ENCODE data around the gene TEKT2.

TEKT2 gene

DNA sequence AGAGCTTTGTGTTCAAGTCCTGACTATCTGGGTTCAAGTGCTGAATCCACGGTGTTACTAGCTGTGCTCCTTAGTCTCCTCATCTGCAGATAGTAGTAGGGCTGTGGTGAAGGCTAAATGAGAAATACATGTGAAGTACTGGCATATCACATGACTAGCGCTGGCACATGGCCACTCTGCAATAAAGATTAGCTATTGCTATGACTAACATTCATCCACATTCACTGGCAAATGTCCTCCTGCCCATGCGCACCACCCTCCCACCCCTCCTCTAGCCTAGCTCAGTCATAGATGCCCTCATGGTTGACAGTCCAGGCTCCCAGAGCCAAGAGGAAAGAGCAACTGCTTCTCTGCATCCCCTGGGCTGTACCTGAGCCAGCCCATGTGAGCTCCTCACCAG is 49.6 kb downstream of the TEKT2 start (continued):
- TF ChIP-seq ZNF146 (tag by site-specific recombination; IDR thresholded peaks at IDR 0.05) (no peak), ZNF514 (tag by site-specific recombination; IDR thresholded peaks at IDR 0.05) (no peak), WT1 (tag by site-specific recombination; IDR thresholded peaks at IDR 0.05) (no peak), IKZF3 (tag by site-specific recombination; IDR thresholded peaks at IDR 0.05) (no peak), ZNF747 (tag by site-specific recombination; IDR thresholded peaks at IDR 0.05) (no peak), ZNF549 (tag by site-specific recombination; IDR thresholded peaks at IDR 0.05) (no peak), ZBTB1 (tag by site-specific recombination; IDR thresholded peaks at IDR 0.05) (no peak), KLF8 (tag by site-specific recombination; IDR thresholded peaks at IDR 0.05) (0 out of 2 replicates have a peak, but pooled peaks have one; percentile 30), ZNF548 (tag by site-specific recombination; IDR thresholded peaks at IDR 0.05) (no peak), ZNF544 (tag by site-specific recombination; IDR thresholded peaks at IDR 0.05) (no peak), ZNF596 (tag by site-specific recombination; IDR thresholded peaks at IDR 0.05) (no peak), ZNF214 (tag by site-specific recombination; IDR thresholded peaks at IDR 0.05; ENCODE audit: borderline replicate concordance) (no peak), ZNF174 (tag by site-specific recombination; IDR thresholded peaks at IDR 0.05) (no peak), OSR2 (tag by site-specific recombination; IDR thresholded peaks at IDR 0.05) (no peak), ZNF621 (tag by site-specific recombination; IDR thresholded peaks at IDR 0.05) (no peak), GLI2 (tag by site-specific recombination; IDR thresholded peaks at IDR 0.05; ENCODE audit: borderline replicate concordance, low read depth) (no peak), ZSCAN30 (tag by site-specific recombination; IDR thresholded peaks at IDR 0.05) (no peak), FEZF1 (tag by site-specific recombination; IDR thresholded peaks at IDR 0.05) (no peak), ZNF341 (tag by site-specific recombination; IDR thresholded peaks at IDR 0.05; ENCODE audit: low read depth) (no peak), ZNF266 (tag by site-specific recombination; IDR thresholded peaks at IDR 0.05; ENCODE audit: low read depth) (no peak), ZNF138 (tag by site-specific recombination; IDR thresholded peaks at IDR 0.05; ENCODE audit: borderline replicate concordance) (no peak), ZNF416 (tag by site-specific recombination; IDR thresholded peaks at IDR 0.05) (no peak), SALL2 (tag by site-specific recombination; IDR thresholded peaks at IDR 0.05; ENCODE audit: borderline replicate concordance) (no peak), ZSCAN23 (tag by site-specific recombination; IDR thresholded peaks at IDR 0.05) (no peak), ZNF48 (tag by site-specific recombination; IDR thresholded peaks at IDR 0.05) (no peak), ZFHX2 (tag by site-specific recombination; conservative IDR thresholded peaks at IDR 0.05) (no peak), ZIC2 (tag by site-specific recombination; IDR thresholded peaks at IDR 0.05) (no peak)
- TF ChIP-seq, protein P1, sequence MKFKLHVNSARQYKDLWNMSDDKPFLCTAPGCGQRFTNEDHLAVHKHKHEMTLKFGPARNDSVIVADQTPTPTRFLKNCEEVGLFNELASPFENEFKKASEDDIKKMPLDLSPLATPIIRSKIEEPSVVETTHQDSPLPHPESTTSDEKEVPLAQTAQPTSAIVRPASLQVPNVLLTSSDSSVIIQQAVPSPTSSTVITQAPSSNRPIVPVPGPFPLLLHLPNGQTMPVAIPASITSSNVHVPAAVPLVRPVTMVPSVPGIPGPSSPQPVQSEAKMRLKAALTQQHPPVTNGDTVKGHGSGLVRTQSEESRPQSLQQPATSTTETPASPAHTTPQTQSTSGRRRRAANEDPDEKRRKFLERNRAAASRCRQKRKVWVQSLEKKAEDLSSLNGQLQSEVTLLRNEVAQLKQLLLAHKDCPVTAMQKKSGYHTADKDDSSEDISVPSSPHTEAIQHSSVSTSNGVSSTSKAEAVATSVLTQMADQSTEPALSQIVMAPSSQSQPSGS (tag by site-specific recombination; IDR thresholded peaks at IDR 0.05; ENCODE audit: low read depth): no peak
- TF ChIP-seq, protein P2, sequence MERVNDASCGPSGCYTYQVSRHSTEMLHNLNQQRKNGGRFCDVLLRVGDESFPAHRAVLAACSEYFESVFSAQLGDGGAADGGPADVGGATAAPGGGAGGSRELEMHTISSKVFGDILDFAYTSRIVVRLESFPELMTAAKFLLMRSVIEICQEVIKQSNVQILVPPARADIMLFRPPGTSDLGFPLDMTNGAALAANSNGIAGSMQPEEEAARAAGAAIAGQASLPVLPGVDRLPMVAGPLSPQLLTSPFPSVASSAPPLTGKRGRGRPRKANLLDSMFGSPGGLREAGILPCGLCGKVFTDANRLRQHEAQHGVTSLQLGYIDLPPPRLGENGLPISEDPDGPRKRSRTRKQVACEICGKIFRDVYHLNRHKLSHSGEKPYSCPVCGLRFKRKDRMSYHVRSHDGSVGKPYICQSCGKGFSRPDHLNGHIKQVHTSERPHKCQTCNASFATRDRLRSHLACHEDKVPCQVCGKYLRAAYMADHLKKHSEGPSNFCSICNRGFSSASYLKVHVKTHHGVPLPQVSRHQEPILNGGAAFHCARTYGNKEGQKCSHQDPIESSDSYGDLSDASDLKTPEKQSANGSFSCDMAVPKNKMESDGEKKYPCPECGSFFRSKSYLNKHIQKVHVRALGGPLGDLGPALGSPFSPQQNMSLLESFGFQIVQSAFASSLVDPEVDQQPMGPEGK (tag by site-specific recombination; IDR thresholded peaks at IDR 0.05): no peak
- TF ChIP-seq, protein P3, sequence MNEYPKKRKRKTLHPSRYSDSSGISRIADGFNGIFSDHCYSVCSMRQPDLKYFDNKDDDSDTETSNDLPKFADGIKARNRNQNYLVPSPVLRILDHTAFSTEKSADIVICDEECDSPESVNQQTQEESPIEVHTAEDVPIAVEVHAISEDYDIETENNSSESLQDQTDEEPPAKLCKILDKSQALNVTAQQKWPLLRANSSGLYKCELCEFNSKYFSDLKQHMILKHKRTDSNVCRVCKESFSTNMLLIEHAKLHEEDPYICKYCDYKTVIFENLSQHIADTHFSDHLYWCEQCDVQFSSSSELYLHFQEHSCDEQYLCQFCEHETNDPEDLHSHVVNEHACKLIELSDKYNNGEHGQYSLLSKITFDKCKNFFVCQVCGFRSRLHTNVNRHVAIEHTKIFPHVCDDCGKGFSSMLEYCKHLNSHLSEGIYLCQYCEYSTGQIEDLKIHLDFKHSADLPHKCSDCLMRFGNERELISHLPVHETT (tag by site-specific recombination; IDR thresholded peaks at IDR 0.05): 0 out of 2 replicates have a peak, but pooled peaks have one; percentile 37
- TF ChIP-seq, protein P4, sequence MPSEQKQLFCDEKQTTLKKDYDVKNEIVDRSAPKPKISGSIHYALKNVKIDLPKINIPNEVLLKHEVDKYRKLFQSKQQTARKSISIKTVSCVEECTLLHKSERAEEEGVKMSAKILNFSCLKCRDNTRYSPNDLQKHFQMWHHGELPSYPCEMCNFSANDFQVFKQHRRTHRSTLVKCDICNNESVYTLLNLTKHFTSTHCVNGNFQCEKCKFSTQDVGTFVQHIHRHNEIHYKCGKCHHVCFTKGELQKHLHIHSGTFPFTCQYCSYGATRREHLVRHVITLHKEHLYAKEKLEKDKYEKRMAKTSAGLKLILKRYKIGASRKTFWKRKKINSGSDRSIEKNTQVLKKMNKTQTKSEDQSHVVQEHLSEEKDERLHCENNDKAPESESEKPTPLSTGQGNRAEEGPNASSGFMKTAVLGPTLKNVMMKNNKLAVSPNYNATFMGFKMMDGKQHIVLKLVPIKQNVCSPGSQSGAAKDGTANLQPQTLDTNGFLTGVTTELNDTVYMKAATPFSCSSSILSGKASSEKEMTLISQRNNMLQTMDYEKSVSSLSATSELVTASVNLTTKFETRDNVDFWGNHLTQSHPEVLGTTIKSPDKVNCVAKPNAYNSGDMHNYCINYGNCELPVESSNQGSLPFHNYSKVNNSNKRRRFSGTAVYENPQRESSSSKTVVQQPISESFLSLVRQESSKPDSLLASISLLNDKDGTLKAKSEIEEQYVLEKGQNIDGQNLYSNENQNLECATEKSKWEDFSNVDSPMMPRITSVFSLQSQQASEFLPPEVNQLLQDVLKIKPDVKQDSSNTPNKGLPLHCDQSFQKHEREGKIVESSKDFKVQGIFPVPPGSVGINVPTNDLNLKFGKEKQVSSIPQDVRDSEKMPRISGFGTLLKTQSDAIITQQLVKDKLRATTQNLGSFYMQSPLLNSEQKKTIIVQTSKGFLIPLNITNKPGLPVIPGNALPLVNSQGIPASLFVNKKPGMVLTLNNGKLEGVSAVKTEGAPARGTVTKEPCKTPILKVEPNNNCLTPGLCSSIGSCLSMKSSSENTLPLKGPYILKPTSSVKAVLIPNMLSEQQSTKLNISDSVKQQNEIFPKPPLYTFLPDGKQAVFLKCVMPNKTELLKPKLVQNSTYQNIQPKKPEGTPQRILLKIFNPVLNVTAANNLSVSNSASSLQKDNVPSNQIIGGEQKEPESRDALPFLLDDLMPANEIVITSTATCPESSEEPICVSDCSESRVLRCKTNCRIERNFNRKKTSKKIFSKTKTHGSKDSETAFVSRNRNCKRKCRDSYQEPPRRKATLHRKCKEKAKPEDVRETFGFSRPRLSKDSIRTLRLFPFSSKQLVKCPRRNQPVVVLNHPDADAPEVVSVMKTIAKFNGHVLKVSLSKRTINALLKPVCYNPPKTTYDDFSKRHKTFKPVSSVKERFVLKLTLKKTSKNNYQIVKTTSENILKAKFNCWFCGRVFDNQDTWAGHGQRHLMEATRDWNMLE (tag by site-specific recombination; conservative IDR thresholded peaks at IDR 0.05; ENCODE audit: low read depth): no peak
- TF ChIP-seq, protein P5, sequence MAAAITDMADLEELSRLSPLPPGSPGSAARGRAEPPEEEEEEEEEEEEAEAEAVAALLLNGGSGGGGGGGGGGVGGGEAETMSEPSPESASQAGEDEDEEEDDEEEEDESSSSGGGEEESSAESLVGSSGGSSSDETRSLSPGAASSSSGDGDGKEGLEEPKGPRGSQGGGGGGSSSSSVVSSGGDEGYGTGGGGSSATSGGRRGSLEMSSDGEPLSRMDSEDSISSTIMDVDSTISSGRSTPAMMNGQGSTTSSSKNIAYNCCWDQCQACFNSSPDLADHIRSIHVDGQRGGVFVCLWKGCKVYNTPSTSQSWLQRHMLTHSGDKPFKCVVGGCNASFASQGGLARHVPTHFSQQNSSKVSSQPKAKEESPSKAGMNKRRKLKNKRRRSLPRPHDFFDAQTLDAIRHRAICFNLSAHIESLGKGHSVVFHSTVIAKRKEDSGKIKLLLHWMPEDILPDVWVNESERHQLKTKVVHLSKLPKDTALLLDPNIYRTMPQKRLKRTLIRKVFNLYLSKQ (tag by site-specific recombination; IDR thresholded peaks at IDR 0.05; ENCODE audit: borderline replicate concordance): no peak

All from HEK293 (cell line).